IPS DF 4.7 (cell line): Measurements from ENCODE around the gene TTC32.

Experiments used
- DNase-seq: peaks from one replicate; pipeline ENCODE4 v3.0.0-alpha.2; 2013; ENCODE audit warnings: low spot score; ENCODE audit errors: extremely low read depth

TTC32 gene

DNA sequence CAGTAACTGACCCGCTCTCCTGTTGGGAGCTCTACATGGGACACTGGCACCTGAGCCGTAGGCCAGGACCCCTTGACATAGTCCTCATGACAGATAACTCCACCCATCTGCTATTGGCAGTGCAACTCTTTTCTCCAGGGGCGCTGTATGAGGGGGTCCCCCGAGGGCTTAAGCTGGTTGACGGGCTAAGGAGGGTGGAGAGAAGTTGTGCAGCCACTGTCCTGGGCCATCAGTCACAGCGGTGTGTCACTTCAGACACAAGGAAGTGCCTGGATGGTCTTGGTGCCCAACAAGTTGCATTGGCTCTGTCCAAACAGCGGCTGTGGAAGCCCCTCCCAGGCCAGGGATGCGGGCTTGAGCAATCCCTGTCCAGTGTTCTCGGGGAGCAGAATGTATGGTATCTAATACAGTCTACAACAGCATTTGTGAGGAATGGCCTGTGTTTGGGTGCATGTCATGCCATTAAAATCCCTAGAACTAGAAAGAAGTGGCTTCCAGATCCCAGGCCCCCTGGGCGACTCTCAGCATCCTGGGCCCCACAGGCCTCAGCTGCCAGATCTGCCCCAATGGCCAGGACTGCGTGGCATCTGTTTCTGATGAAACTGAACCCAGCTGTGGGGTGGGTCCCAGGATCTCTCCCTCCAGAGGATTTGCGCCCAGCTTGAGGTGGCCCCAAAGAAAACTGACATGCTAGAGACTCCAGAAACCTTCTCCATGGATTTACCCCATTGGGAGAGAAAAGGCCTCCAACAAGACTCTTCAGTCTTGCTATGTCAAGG lies 23.3 kb downstream of the TTC32 start:
- DNase-seq: no peak

DNA sequence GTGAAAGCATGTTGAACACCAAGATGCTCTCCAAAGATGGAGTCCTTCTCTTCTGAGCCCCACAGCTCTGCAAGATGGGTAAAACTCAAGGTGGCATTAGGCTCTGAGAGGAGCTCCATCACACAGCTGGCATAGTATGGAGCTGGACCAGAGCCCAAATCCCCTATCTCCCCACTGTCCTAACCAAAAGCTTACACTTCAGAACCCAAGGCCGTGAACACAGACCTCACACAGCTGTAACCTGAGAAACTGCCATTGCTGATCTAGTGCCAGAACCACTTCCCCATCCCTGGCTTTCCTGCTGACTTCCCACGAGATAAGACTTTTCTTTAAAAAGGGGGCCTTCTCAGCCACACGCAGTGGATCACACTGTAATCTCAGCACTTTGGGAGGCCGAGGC lies 25.0 kb downstream of the TTC32 start:
- no peak for DNase-seq

DNA sequence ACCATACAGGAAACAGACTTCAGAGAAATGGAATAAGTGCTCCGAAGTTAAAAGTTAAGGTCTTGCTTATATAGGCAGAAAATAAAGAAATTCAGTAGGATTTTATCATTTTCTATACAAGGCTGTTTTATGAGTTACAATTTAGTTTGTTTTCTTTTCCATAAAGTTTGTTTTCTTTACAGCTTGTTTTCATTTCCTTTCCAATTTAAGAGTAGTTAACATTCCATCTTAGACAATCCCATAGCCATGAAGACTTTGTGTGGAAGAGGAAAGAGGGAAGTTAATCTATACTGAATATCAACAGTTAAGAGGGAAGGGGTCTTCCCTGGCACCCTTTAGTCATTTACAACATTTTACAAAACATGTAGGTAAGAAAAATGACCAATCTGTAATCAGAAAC lies 26.5 kb downstream of the TTC32 start:
- no peak for DNase-seq

DNA sequence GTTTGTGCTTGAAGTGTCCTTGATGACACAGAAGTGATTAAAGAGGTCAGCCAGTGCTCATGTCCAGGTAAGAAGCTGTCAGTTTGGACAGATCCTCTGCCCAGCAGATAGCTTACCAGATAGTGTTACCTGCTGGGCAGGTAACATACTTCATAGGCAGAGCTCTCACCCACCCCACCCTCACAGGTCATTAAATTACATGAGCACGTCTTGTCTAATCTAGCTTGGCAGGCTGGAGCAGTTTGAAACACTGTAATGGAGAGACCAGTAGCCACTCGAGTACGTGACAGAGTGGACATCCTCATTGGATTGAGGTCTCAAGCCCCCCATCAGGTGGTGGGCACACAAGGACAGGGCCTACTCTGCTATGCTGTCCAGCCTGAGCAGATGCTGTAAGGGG lies 27.1 kb downstream of the TTC32 start:
- DNase-seq: no peak

DNA sequence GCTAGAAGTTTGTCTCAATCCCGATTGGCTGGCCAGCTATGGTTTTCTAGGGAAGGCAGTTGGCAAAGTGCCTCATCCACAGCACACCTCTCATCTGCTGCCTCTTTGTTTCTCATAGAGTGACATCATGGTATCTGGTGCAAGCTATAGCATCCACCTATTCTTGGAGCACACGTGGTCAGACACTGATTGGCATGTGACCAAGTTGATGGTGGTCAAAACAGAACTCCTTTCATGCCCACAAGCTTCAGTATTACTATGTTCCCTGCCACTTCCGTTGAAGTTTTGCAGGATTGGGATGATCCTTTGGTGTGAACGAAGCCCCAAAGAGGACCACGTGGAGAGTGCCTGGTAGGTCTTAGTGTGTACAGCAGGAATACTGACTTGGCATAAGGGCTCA lies 28.8 kb downstream of the TTC32 start:
- DNase-seq: no peak

DNA sequence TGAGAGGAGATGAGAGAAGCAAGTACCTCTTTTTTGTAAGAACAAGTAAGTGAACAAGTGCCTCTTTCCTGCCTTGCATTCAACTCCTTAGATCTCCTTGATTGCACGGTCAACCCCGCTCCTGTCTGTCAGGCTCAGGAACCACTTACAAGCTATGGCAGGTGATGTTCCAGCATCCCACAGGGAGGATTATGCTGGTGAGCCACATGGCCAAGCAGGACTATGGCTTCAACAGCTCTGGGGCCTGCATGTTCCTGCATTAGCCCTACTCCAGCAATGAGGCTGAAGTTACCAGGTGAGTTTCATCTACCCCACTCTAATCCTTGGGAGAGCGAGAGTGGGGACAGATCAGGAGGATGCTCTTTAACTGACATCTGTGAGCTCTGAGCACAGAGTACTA lies 29.5 kb downstream of the TTC32 start:
- no peak for DNase-seq

DNA sequence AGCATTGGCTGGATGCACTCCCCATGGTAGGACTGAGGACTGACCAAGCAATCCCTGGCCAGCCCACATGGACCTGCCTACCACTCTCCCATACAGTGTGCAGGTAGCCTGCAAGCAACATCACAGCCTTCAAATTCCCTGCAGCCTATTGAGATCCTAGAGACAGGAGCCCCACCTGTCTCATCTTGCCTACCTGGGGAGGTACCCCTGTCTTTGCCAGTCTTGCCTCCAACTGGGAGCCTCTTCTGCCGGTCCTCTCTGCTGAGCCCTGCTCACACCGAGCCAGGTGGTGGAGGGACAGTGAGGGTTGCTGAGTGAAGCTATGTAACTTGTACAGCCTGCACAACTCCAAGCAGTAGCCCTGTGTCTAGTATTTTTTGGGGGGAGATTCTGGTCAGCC lies 29.9 kb downstream of the TTC32 start:
- DNase-seq: no peak

DNA sequence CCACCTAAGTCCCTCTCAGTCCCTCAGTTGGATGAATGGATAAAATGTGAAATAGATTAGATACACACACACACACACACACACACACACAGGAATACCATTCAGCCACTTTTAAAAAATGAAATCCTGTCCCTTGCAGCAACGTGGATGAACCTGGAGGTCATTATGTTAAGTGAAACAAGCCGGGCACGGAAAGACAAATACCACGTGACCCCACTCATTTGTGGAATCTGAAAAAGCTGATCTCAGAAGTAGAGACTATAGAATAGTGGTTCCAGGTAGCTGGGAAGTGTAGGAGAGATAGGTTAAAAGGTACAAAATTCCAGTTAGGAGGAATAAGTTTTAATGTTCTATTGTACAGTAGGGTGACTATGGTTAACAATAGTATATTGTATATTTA lies 31.0 kb downstream of the TTC32 start:
- no peak for DNase-seq

DNA sequence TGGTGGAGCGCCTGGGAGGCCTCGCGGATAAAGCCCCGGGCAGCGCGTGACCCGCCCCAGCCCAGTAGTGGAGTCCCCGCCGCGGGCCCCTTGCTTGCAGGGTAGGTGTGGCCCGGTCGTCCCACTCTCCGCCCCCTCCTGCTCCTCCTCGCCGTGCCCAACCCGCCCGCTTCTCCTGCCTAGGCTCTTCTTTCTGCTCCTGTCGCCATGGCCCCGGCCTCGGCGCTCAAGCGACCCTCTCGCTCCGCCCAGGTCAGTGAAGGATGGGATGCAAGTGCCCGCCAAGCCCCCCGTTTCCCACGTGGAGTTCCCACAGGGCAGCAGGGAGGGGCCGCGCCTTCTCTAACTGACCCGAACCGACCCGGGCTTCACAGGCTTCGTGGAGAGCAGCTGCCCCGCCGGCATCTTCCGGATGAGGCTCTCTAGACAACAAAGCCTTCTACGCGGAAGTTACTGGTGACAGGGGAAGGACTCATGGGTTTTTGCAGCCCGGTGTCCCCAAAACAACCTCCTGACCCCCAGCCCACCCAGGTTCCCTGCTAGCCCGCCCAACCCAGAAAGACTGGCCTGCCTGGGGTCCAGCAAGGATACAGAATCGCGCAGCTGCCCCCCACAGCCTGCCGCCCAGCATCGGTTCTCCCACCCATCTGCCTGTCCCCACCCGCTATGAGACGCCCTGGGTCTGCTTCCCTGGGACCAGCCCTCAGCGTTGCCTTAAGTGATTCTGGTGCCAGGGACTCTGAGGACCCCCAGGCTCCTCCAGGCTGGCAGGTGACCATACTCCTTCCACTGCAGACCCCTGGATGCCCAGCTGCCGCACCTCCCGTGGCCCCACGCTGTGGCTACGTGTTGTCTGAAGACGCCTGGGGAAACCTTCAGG lies 32.8 kb downstream of the TTC32 start:
- no peak for DNase-seq

DNA sequence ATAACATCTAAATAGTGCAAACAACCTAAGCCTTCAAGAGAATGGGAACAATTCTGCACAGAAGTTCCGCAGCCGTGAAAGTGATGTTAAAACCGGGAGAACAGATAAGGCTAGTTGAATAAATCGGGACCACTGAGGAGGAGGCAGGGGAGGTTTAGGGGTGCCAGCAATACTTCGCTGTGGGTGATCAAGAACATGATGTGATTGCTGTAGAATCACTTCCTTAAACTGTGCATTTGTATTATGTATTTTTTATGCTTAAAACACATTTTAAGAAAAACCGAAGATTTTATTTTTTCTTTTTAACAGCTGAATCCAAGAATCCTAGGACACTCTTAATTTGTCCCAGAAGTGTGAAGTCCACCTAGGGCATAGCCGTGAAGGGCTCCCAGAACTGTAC lies 33.6 kb downstream of the TTC32 start:
- DNase-seq: no peak

DNA sequence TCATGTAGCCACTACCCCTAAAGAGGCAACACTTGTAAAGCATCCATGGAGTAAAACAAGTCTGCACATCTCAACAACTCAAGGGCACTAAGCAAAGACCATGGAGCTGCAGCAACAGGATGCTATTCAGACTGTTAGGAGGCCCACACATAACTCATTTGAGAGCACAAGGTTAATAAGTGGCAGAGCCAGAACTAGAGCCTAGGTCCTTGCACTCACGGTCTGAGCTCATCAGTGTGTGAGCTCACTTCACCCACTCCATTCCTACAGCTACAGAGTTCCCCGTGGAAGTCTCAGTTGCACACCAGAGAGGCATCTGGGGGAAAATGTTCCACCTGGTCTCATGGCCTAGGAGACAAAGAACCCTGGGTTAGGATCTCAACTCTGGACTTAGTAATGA lies 35.0 kb downstream of the TTC32 start:
- no peak for DNase-seq

DNA sequence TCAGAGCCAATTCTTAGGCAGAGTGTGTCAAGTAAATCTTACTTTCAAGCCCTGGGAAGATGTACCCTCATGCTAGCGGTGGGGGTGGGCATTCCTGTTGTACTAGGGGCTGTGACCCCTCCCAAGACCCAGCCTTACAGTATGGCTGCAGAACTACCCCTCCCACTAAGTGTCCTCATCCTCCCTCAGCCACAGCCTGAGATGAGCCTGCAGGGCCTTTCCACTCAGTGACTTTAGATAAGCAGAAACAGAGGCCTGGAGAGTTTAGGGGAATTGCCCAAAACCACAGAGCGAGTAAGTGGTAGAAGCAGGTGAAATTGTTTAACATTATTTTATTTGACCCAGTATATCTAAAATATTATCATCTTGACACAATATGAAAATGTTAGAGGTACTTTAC lies 36.6 kb downstream of the TTC32 start:
- DNase-seq: no peak

DNA sequence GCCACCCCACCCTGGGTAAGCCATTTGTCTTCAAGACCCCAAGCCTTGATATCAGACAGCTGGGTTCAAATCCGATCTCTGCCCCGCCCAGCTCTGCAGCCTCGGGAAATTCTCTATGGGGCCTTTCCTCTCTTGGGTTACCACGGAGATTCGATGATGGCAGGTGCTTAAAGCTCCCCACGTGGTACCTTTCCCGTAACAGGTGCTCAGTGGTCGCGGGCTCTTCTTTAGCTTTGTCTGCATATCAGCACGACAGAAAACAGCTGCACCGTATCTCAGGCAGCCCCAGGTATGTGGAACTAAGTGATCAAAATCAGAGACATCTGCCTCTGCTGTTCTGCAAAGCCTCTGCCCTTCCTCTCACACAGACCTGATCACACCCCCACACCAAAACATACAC lies 37.4 kb downstream of the TTC32 start:
- DNase-seq: no peak

DNA sequence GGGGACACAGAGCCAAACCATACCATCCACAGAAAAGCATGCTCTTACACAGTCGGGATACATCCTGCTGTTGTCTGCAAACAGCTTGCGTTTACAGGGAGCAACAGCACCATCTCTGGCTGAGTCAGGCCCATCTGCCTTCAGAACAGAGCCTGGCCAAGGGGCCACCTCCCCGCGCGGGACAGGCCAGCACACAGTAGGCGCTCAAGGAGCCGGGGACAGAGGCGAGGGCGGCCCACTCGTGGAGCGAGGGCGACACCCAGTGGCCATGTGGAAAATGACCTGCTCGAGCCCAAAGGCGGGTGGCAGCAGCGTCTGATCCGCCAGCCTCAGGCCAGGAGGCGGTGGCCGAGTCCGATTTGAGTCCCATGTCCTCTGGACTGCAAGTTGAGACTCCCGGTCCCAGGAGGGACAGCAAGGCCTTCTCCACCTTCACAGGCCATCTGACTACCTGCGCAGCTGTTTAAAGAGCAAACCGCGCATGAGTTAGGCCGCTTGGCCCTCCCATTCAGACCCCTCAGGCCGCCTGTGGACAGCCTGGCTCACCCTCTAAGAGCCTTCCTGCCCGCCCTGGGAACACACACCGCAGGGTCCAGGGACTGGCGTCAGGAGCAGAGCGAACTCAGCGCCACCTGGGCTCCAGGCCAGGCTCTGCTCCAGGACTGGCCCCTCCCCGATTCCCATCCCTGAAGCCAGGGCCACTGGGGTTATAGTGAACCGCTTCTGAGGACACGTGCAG lies 38.3 kb downstream of the TTC32 start:
- DNase-seq: peak; percentile 71

DNA sequence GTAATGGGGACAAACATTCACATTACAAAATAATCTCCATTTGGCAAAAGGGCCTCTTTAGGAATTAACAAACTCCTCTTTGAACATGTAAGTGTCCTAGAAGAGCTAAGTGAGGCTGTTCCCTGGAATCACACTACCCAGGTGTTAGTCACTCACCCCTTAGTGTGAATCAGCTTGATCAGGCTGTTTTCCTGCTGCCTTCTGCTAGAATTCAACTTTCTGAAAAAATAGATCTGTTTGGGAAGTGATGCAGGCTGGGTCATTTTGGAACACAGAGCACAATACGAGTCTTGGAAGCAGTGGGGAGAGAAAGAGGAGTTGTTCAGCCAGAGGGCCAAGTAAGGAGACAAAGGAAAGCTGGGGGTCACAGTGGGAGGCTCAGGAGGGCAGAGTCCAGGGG lies 40.0 kb downstream of the TTC32 start:
- no peak for DNase-seq

DNA sequence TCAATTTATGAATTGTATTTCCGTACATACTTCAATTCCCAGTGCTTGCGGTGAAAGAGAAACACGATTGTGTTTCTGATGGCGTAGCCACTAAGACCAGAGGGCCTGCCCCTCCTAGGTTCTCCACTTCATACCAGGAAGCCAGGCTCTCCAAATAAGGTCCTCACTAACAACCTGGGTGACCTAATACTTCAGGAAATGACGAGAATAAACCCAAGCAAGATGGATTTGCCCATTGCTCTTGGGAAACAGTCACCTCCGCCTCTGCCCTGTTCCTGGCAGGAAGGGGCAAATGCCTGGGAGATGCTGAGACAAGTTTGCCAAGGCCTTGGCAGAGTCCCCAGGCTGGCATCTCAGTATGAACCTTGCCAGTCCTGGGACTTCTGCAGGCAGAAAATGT lies 41.8 kb downstream of the TTC32 start:
- DNase-seq: no peak

DNA sequence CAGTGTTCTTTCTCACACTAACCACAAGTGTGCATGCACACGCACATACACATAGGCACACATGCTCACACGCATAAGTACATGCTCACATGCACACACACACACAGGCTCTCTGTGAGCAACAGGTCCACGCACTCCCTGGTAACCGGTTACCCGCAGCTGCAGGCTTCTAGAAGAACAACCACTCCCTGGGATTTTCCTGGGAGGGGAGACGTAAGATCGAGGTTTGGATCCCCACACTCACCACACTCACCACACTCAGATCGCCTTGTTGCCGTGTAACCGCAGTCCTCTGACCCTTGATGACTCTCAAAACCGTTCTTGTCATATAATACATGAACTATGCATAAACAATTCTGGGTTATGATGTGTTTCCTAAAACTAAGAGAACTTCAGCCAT lies 42.2 kb downstream of the TTC32 start:
- no peak for DNase-seq

DNA sequence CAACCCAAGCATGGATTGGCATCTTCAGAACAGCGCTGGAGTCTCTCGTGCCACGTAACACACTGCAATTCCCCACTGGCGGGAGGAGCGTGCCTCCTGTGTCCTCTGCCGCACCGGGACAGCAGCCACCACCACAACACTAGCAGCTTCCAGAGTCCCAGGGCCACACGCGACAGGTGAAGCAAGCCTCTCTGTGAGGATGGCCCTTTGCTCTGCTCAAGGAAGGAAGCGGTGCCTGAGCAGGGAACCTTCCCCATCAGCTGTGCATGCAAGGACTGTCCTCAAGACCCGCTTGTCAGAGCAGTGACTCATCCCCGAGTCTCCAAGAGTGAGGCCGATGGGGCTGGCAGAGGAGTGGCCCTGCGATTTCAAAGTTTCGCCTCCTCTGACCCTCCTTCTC lies 44.0 kb downstream of the TTC32 start:
- no peak for DNase-seq

DNA sequence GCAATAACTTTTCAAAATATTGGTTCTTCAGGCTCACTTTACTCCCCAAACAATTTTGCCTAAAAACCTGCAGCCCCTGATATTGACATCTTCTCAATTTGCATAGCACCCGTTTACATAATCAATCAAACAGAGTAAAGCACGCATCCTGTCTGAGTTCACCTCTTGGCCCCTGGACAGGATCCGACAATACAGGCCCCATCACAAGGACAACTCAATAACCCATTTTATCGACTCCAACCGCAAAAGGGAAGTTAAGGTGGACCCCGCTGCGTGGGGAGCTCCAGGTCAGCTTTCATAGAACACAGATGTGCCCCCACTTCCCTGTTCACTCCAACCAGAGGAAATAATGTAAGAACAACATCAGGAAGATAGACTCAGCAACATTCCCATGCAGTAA lies 44.7 kb downstream of the TTC32 start:
- DNase-seq: no peak

DNA sequence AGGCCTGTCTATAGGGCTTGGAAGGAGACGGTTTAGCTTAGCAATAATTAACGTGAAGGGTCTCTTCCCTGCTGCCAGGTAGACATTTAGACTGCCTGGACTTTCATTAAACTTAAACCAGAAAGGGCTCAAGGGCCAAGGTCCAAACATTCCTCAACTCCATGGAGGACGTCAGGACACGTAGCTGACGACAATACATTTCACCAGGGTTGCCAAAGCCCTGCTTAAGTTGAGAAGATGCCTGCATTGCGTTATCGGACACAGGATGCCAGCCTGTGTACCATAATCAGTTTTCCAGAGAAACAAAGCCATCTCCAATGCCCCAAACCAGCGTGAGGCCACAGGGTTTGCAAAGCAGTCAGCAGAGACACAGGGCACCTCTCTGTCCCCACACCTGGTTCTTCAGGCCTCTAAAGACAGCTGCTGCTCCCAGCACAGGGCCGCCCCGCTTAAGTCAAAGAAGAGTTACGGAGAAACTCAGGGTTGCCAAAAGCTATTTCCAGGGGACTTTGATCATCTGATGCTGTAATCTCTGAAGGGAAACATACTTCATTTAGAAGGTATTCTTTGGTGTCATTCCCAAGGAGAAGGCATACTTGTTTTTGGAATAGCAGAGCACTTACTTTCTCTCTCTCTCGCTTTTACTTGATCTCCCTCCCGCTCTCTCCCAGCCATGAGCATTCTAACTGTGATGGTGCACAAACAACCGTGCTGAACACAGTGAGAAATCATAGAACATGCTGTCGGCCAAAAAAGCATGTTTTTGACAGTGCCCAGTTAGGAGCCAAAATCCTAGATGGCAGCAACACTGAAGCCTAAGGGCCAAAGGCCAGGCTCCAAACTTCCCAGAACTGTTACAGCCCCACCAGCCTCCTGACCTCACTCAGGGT lies 46.0 kb downstream of the TTC32 start:
- DNase-seq: no peak
